Astrocyte of the spinal cord (primary cell): ENCODE data around the gene SDHD.
"Not testable (repeated sequence)": the region's sequence is repeated elsewhere in the genome, so short reads cannot be mapped to it uniquely, and the experiment has no call there.

Source experiments
- DNase-seq: peaks from one replicate; pipeline ENCODE4 v3.0.0; 2011; ENCODE audit warnings: low read depth, low spot score
- H3K4me3 ChIP-seq: 2 replicates; pipeline ENCODE4 v1.5.1; 2011; ENCODE audit warnings: low read depth, mild to moderate bottlenecking, low read length, moderate library complexity
- in situ Hi-C: cut with HindIII; loops from 2 replicates; pipeline ENCODE4 v1.10.0; 2017; ENCODE audit warnings: low sequenced_read_pairs
- TF ChIP-seq, protein P1 (sequence below): IDR thresholded peaks from 2 replicates; pipeline ENCODE4 v1.5.1; 2012; ENCODE audit warnings: low read depth, mild to moderate bottlenecking, low read length, inconsistent platforms

The SDHD gene

GRCh38 chr11:112086422-112087191 is at the start of gene SDHD, which contains the start of gene TIMM8B:
TSS of gene SDHD (plus strand) at chr11:112086873. CDS start at chr11:112086908, 35 bp downstream.
TSS of gene TIMM8B (minus strand) at chr11:112086756. CDS start at chr11:112086723, 33 bp downstream.
- TF ChIP-seq, protein P1, sequence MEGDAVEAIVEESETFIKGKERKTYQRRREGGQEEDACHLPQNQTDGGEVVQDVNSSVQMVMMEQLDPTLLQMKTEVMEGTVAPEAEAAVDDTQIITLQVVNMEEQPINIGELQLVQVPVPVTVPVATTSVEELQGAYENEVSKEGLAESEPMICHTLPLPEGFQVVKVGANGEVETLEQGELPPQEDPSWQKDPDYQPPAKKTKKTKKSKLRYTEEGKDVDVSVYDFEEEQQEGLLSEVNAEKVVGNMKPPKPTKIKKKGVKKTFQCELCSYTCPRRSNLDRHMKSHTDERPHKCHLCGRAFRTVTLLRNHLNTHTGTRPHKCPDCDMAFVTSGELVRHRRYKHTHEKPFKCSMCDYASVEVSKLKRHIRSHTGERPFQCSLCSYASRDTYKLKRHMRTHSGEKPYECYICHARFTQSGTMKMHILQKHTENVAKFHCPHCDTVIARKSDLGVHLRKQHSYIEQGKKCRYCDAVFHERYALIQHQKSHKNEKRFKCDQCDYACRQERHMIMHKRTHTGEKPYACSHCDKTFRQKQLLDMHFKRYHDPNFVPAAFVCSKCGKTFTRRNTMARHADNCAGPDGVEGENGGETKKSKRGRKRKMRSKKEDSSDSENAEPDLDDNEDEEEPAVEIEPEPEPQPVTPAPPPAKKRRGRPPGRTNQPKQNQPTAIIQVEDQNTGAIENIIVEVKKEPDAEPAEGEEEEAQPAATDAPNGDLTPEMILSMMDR, result peak; percentile 43
- H3K4me3 ChIP-seq, result peak within 1 kb of the TSS; percentile 99
- in situ Hi-C loops, result no loop called here
- DNase-seq, result peak; percentile 95

- no peak overlapping the region for H3K4me3 ChIP-seq
- DNase-seq, result no peak
- TF ChIP-seq, protein P1, result no peak
- in situ Hi-C loops, result no loop called here
Observed at GRCh38 chr11:112037527-112037926, 49.1 kb upstream of the SDHD start.

DNA sequence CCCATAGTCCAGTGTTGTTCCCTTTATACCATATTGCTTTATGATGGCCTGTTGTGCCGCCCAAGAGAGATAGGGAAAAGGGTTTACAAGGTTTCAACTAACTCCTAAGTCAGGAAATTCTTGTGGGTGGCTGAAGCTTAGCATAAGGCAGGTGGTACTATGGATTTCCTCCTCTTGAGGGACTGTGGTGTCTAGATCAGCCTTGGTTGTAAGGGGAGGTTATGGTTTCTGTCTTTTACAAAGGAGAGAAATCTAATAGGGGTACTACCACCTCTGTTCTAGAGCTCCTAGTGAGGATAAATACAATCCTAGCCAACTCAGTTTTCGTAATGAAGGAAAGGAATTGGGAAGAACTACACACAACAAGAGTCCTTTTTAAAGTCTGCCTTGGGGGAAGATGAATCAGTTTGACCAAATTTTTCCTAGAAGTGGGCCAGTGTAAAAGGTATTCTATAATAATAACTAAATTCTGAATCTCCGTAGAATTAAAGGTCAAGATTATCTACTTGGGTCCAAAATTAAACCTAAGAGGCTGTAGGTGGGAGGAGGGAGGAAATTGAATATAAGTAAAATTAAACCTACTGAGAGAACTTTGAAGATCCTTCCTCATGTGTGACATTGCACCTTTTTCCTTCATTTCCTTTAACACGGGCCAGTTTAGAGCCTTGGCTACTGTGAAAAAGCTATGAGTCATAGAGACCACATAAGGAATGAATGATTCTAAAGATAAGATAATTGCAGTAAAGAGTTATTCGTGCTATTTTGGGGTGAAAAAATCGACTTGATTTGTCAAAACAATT is 44.3 kb upstream of the SDHD start:
- in situ Hi-C loops, result no loop called here
- TF ChIP-seq, protein P1, result no peak
- no peak overlapping the region for H3K4me3 ChIP-seq
- DNase-seq, result peak; percentile 65

GRCh38 chr11:112042961-112043304 is 43.7 kb upstream of the SDHD start:
- in situ Hi-C loops, result no loop called here
- no peak overlapping the region for H3K4me3 ChIP-seq
- TF ChIP-seq, protein P1, result no peak
- no peak for DNase-seq

DNA sequence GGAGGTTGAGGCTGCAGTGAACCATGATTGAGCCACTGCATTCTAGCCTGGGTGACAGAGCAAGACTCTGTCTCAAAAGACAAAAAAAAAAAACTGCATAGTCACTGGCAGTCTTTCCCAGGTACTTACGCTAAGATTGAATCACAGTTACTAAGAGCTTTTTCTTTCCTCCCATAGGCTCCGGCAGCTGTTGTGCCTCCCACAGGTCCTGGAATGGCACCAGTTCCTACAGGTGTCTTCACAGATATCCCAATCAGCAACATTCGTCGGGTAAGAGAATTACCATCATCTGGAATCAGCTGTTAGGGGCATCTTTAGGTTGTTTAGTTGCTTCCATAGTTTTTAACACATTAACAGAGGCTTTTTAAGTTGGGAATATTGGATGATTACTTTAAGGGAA is 41.7 kb upstream of the SDHD start:
- H3K4me3 ChIP-seq, result no peak overlapping the region
- TF ChIP-seq, protein P1, result no peak
- in situ Hi-C loops, result no loop called here
- no peak for DNase-seq

- DNase-seq, in situ Hi-C loops, H3K4me3 ChIP-seq: not testable (repeated sequence)
Observed at GRCh38 chr11:112046647-112047046, 40.0 kb upstream of the SDHD start.

DNA sequence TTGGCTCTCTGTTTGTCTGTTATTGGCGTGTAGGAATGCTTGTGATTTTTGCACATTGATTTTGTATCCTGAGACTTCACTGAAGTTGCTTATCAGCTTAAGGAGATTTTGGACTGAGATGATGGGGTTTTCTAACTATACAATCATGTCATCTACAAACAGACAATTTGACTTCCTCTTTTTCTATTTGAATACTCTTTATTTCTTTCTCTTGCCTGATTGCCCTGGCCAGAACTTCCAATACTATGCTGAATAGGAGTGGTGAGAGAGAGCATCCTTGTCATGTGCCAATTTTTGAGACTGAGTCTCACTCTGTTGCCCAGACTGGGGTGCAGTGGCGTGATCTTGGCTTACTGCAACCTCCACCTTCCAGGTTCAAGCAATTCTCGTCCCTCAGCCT is 38.4 kb upstream of the SDHD start:
- in situ Hi-C loops, DNase-seq, H3K4me3 ChIP-seq: not testable (repeated sequence)
